DMS53 (cell line): ENCODE results near the gene STOX2.

Source experiments
- DNase-seq: peaks from one replicate; lab custom pipeline; 2025; lab: John Stamatoyannopoulos, UW

Gene STOX2

DNA sequence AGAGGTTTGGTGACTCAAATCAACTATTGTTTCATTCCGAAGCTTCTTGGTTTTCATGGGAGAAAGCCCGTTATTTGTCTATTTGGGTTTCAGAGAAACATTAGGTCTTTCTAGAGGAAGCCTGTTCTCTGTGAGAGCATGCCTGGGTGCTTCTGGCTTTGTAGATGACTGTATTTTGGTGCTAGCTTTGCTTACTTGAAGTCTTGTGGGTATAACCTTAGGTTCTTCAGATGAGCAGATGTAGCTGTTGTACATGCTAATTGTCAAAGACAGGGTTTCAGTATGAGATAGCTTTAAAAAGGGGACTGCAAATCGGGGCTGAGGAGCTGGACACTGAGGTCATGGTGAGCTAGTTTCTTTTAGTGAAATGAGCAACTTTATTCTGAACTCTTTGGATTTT, 7.9 kb upstream of the STOX2 start:
- no peak for DNase-seq

DNA sequence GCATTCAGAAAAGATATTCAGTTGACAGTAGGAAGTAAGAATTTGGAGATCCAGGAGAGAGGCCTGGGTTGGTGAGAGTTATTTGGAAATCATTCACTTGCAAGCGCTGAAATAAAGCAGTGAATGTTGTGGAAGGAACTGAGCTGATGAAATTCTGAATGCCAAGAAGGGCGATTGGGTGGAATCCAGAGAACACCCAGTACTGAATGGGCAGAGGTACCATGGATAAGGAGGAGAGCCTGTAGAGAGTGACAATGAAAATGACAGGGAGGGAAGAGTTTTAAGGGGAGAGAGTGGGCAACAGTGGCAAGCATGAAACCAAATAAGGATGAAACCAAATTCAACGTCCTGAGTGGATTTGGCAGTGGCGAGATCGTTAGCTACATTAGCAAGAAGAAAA, 6.7 kb upstream of the STOX2 start:
- DNase-seq = no peak

DNA sequence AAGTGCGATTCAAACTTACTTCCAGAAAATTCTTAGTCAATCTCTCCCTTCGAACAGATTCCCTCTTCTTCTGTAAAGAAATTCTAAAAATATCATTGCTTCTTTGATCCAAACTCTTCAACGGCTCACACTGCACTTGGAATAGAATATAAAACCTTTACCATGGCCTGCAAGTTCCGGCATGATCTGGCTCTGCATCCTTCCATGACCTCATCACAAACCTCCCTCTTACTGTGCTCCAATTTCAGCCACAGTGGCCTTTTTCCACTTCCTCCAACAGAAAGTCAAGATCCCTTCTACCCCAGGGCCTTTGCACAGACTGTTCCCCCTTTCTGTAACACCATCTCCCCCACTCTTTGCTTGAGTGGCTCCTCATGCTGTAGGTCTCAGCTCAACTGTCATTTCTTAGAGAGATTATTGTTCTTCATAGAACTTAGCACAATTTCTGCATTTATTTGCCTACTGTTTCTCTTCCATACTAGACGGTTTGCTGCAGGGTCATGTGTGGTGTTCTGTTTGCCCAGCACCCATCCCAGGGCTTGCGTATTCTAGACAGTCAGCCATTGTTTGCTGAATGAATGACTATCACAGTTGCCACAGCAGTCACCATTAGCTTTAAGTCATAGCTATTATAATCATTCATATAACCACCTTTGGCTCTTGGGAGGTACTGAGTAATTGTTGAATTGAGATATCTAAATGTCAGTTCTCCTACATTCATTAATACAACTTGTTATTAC, 1.9 kb upstream of the STOX2 start:
- peak; percentile 11 for DNase-seq

DNA sequence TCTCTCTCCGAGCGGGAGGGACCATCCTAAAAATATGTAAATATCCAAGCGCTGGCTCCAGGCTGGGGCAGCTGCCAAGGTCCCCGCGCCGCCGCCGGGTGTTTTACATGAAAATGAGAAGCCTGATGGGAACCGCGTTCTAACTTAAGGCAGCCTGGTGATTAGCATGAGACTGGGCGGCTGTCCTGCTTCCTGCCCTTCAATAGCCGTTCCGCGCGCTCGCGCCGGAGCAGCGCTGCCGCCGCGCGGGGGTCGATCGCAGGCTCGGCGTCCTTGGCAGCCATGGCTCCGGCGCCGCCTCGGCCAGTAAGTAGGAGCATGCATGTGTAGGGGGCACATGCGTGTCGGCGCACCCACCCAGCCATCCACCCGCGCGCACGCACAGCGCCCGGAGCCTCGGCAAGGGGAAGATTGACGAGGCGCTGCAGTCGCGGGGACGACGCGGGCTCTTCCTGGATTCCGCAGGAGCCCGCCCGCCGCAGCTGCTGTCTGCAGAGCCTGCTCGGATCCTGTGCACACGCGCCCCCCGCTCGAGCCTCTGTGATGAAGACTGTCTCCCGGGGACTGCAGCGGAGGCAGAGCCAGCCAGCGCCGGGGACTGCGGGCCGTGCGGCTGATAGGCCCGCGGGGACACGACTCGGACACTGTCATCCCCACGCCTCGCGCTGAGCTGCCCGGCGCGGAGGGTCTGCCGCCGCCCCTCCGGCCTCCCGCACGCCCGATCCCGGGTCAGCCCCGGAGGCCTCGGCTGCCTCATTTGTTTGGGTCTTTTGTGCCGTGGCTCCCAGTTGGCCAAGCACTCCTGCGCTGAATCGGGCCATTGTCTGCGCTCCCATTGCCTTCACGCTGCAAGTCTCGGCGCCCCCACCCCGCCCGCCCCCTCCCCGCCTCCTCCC, 734 bp downstream of the STOX2 start:
- peak; percentile 70 for DNase-seq

DNA sequence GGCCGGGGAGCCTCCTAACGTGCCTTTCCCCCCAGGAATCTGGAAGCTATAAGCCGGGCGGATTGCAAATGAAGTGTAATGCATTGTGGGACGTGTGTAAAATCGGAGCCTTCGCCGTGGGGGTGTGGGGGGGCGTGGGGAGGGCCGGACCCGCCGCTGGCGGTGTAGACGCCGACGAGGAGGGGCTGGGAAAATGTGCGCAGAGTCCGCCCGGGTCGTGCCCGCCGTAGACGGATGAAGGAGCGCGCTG, 1.3 kb downstream of the STOX2 start:
- no peak for DNase-seq

DNA sequence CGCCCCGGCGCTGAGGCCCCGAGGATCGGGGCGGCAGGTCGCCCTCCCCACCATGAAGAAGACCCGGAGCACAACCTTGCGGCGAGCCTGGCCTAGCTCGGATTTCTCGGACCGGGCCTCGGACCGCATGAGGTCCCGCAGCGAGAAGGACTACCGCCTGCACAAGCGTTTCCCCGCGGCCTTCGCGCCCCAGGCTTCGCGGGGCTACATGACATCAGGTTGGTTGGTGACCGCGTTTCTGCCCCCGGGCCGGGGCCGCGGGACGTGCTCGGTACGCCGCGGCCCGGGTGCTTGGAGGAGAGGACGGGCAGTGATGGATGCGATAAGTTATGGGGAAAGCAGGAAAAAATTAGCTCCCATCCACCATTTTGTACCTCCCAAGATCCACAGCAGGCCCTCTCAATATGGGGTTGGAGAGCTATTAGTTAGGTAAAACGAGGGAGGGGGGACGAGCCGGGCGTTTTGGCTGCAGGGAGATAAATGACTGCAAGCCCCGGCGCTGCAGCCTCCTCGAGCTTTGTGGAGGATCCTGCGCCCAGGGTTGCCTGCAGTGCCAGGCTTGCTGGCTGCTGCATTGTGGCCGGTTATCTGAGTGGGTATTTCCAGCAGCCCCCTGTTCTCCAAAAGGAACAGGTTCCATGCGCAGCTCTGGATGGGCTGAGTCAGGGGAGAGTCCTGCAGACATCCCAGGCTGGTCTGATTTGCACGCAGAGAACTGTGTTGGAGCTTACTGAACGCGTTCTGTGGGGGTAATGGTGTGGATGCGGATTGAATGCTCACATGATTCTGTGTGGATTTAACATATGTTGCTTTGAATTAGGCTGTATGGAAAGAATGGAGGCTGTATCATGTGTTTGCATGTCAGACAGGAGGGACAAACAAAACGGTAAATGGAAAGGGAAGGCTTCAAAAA, 1.9 kb downstream of the STOX2 start:
- DNase-seq = no peak

DNA sequence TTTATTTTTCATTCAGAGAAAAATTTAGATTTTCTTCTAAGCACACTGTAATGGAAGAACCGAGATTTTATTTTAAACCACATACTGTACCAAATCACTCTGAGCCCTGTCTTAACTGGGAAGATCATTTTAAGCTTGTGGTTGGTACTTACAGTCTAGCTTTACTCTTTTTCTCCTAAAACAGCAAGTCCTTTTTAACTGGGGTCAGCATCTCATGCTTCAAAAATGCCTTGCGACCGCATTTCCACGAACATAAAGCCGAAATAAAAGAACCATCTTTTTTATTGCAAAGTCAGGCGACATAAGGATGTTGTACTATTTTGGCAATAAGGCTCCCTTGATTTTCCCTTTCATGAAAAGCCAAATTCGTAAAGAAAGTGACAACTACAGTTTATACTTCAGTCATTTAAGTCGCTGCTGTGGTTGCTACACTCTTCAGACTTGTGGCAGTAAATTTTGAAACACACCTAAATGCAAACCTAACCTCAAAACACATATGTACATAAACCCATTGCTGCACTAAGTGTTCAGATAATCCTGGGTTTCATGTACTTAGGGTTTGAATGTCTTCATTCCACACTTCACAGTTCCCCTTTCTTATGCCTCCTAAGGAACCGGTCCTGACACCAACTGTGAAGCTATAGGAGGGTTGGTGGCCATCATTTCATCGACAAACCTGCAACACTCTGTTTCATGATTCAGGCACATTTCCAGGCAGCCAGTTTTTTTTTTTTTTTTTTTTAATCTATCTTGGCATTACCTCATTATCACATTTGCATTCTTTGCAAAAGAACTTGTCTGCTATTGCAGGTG, 3.0 kb downstream of the STOX2 start:
- no peak for DNase-seq

DNA sequence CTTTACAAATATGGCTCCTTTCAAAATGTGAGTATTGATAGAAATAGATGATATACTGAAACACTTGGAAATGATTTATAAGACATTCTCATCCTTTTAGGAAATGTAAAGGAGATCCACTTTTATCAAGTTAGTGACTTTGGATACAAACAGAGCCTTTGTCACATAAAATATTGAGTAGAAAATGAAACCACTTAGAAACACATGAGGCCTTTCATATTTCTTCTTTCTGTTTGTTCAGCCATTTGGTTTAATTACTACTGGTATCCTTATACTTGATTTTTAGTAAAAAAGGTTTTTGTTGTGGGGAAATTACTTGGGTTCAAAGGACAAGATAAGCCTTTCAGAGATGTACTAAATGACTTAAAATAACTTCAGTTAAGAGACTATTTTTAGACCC, 4.1 kb downstream of the STOX2 start:
- DNase-seq = no peak

DNA sequence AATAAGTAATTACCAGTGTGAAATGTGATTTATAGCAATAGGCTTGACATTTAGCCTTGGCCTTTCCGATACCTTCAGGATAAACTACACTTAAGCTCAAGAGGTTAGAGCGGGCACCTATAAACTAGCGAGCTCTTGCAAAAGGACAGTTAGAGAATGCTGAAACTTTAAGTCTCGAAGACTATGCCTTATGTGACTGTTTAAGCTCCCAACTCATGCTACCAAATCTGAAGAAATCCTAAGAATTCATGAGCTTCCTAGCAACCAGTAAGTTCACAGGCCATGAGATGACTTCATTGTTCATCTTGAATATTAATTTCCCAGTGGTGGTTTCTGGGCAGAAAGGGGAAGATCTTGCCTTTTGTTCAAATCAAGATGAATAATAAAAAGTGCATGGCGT, 4.7 kb downstream of the STOX2 start:
- DNase-seq = no peak

DNA sequence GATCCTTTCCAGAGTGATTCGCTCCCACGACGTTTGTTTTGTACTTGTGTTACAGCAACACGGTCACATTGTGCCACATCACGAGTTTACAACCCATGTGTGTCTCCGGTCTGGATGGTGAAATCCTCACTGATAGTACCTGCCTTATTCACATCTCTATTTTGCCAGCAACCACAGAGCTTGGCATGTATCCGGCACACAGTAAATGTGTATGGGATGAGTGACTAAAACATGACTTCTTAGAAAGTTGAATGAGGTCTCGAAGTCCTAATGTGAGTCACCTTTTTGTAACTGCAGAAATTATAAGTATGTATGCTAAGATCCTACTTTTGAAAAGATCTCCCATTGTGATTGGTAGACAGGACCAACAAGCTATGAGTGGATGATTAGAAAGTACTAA, 7.5 kb downstream of the STOX2 start:
- no peak for DNase-seq

DNA sequence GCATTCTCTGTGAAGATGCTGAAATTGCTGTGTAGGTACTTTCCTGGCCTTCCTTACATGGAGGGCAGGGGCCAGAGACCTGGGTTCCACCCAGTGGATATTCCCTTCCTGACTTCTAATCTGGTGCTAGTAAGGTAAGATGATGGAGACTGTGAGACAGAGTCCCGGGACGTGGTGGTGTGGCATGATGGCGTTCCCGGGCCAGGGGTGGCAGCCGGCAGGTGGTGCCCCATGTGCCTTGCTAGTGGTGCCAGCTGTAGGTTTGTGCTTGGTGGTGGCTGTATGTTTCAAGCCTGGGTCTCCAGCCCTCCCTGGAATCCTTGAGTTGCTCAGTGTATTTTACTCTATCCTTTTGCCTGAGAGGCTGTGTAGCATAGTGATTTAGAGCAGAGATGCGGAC, 10.9 kb downstream of the STOX2 start:
- DNase-seq = no peak

DNA sequence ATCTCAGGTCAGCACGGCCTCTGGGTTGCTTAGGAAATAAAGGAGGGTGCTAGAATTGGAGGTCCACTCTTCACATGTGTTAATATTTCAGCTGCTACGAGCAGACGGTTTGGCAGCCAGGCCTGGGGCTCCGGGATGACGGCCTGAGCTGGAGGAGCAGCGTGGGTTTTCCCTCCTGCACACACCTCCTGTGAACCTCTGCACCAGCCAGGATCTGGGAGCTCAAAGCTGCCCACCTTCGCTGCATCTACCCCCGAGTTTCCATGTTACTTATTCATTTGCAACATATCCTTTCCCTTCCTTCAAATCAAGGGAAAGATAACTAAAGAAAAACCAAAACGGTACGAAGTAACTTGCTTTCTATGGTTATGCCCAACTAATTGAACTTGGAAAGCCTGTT, 13.6 kb downstream of the STOX2 start:
- no peak for DNase-seq

DNA sequence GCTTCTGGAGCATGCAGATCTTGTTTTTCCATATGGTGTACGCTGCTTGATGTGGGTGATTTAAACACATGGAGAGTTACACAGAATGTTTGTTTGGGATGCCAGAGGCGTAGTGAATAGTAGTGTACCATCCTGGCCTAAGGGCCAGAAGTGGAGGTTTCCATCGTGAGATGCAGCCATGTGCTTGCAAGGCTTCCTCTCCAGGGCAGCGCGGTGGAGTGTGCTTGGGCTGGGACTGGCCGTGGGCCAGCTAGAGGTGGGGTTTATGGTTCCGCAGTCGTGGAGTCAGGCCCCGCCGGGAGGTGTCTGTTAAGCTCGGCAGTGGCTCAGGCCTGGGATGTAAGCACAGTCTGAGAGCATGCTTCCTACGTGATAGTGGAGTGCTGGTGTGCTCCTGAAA, 14.0 kb downstream of the STOX2 start:
- no peak for DNase-seq

DNA sequence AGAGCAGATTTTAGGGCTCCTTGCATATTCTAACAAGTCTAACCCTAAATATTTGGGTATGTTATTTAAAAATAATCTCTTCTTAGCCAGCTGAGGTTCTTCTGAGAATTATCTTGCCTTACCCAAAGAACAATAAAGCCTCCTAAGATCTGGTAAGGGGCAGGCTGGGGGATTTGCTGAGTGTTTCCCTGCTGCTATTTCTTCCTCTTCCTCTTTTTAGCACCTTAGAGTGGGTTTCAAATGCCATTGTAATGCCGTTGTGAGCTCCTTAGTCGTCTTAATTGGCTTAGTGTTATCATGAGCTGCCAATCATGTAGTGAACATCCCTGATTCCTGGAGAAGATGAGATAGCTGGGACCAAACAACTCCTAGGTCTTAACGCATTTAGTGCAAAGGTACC, 15.4 kb downstream of the STOX2 start:
- no peak for DNase-seq

DNA sequence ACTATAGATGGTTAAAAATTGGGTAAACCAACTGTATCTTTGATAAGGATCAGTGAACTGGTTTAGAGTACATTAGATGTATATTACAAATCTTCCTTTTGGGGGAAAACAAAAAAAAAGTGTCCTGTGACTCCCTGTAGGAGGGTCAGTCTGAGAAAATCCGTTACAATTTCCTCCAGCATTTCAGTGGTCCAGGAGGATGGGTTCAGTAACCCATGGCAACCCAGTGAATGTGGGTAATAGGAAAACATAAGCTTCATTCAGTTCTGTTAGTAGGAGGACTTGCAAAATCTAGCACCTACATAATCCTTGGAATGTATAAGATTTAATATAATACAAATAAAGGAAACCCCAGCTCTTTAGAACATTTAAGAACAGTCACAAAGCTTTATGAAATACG, 16.2 kb downstream of the STOX2 start:
- DNase-seq = no peak

DNA sequence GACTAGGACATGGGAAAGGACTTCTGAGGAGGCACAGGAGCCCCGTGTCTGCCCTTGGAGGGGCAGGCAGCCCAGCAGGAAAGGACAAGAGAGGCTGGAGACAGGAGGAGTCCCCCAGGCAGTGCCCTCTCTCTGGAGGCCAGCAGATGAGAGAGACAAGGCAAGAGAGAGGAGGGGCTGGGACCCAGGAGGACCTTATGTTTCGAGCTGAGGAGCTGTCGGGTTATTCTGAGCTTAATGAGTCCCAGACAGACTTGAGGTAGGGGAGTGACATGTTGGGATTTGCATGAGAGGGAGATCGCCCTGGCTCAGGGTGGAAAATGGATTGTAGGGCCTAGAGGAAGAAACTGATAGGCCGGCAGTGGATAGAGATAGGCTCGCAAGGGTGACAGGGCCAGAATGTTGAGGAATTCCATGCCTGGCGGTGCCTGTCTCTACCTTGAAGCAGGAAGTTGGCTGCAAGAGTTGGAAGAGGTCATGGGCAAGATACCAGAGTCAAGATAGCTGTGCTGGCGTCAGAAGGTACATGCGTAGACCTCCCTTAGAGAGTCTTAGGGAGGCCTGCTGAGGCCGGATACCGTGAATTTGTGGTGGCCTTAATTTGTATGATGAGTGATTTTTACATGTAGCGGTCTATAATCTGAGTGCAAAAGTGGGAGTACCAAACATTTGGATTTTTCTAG, 19.4 kb downstream of the STOX2 start:
- no peak for DNase-seq

DNA sequence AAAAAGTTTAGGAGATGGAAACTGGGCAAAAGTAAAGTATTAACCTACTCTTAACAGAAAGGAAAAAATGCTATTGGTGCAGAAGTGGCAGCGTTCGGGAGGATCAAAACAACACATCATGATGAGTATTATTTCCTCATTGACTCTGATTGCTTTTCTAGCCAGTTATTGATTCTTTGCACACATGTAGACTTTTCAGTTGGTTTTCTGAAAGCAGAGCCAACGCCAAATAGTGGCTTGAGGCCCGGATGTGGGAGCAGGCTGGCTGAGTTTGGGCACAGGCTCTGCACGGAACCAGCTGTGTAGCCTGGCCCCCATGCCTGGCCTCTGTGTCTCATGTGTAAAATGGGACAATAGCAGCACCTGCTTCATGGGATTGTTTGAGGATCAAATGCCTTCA, 21.8 kb downstream of the STOX2 start:
- no peak for DNase-seq

DNA sequence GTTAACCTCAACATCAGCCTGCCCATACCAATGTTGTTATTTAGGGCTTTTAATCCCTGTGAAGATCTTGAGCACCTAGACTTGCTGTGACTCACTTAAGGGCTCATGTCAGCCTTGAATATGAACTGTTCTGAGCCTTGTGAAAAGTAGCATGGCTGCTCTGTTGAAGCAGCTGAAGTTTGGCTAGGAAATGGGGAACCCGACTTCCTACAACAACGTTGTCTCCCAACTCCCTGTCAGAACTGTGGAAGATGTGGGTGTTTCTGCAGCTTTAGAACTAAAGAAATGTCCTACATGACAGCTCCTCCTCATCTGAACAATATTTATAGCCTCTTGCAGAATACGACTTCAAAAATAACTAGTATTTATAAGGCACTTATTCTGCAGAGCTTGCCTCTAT, 27.5 kb downstream of the STOX2 start:
- no peak for DNase-seq

DNA sequence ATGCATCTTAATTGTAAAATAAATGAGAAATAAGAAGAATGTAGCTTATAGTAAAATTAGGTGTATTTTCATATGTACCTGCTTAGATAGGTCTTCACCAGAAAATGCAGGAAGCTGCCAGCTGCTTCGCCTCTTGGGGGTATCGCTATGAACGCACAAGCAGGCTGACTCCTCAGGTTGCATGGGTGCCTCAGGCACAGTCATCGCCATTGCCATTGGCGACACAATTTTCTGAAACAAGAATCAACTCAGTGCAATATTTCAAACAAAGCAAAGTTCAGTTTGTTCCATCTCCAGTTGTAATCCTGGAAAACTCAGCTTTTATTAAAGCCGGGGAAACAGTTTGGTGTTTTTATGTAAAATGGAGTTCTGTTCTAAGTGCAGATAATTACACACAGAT, 29.7 kb downstream of the STOX2 start:
- DNase-seq = no peak

DNA sequence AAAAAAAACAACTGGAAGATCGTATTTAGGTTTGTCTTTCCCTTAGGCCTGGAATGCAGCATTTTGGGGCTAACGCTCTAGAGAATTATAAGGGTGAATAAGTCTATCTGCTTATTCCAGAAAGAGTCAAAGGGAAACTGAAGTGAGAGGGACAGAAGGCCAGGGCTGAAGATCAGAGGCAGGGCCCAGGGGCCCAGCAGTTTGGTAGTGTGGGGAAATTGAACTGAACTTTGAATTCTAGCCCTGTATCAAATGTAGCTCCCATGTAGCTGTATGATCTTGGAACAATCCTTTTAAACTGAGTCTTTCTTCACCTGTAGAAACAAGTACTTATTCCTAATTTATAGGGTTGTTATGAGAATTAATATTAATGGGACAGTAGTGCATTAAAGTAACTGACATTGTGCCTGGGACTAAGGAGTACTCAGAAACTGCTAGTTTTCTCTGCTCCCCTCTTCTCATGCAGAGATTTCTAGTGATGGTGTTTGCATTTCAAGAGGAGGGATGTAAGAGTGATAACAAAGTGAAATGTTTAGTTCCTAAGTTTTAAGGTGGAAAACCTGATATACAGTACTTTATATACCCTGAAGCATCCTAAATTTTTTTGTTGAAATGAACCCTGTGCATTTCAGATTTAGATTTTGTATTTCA, 30.4 kb downstream of the STOX2 start:
- no peak for DNase-seq

DNA sequence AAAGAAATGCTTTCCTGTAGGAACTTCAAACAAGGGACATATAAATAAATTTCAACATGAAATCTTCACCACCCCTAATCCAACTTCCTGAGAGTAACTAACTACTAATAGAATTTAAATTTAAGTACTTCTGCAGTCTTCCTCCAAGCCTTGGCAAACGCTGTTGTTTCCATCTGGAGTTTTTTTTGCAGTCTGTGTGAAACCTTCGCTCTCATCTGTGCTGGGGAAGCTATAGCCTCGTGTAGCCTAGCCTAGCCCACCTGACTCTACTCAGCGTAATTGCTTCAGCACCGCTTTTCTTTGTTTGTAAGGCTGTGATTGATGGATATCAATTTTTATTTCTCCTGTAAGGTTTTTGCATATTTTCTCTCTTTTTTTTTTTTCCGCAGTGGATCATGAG, 30.9 kb downstream of the STOX2 start:
- DNase-seq = no peak
